Keratinocyte (primary cell): Measurements from ENCODE around the gene SLC9A3. TPM values are rescaled to one million over a fixed set of nuclear protein-coding genes. Genes with fewer than 3 reads are reported as not detected.

ENCODE experiments used
- DNase-seq: peaks from one replicate; pipeline ENCODE4 v3.0.0-alpha.2; 2011; ENCODE audit warnings: low read depth, missing footprints, low spot score
- FAIRE-seq: peaks from 2 replicates; lab custom pipeline; 2011; peaks lifted over from hg19 to GRCh38; lab: Jason Lieb, UNC
- H2AFZ ChIP-seq: 2 replicates; pipeline ENCODE4 v1.6.0; 2012; ENCODE audit warnings: low read length, control low read depth, inconsistent platforms; ENCODE audit not compliant: control insufficient read depth
- H3K27ac ChIP-seq: 2 replicates; pipeline ENCODE4 v1.5.1; 2011; ENCODE audit warnings: low read length; ENCODE audit not compliant: control insufficient read depth, insufficient read depth
- H3K27me3 ChIP-seq: 3 replicates; pipeline ENCODE4 v1.6.0; 2011; ENCODE audit warnings: low read length; ENCODE audit not compliant: control insufficient read depth, insufficient read depth; ENCODE audit errors: extremely low read depth
- H3K36me3 ChIP-seq, 2 experiments: 2 replicates in 1 of 2; 3 replicates in 1 of 2; pipeline ENCODE4 v1.5.1; 2011; ENCODE audit warnings: low read length in 2 of 2, mild to moderate bottlenecking in 1 of 2; ENCODE audit not compliant: control insufficient read depth in 2 of 2, insufficient read depth in 2 of 2; ENCODE audit errors: extremely low read depth in 1 of 2
- H3K4me1 ChIP-seq: 3 replicates; pipeline ENCODE4 v1.5.1; 2011; ENCODE audit warnings: low read length; ENCODE audit not compliant: control insufficient read depth, insufficient read depth; ENCODE audit errors: extremely low read depth
- H3K4me2 ChIP-seq: 3 replicates; pipeline ENCODE4 v1.6.0; 2011; ENCODE audit warnings: low read depth, low read length; ENCODE audit not compliant: control insufficient read depth, insufficient read depth; ENCODE audit errors: extremely low read depth
- H3K4me3 ChIP-seq, 3 experiments: fragments of 200-600 bp in 1 of 3; sonication (generic) in 1 of 3; 2 replicates in 2 of 3; 3 replicates in 1 of 3; pipeline ENCODE4 v1.5.1; 2011 to 2016; ENCODE audit warnings: low read length in 3 of 3, mild to moderate bottlenecking in 3 of 3, control low read depth in 2 of 3, inconsistent platforms in 1 of 3, low read depth in 1 of 3, mixed read lengths in 1 of 3, mixed run types in 1 of 3, moderate library complexity in 1 of 3; ENCODE audit not compliant: control insufficient read depth in 2 of 3, insufficient read depth in 2 of 3; ENCODE audit errors: extremely low read depth in 1 of 3
- H3K79me2 ChIP-seq: 2 replicates; pipeline ENCODE4 v1.6.0; 2012; ENCODE audit warnings: low read length; ENCODE audit not compliant: control insufficient read depth, insufficient read depth
- H3K9ac ChIP-seq: 3 replicates; pipeline ENCODE4 v1.6.0; 2011; ENCODE audit warnings: low read length; ENCODE audit not compliant: control insufficient read depth, insufficient read depth; ENCODE audit errors: extremely low read depth
- H3K9me1 ChIP-seq: 3 replicates; pipeline ENCODE4 v1.6.0; 2011; ENCODE audit warnings: low read length; ENCODE audit not compliant: control insufficient read depth, insufficient read depth; ENCODE audit errors: extremely low read depth
- H3K9me3 ChIP-seq: 2 replicates; pipeline ENCODE4 v1.5.1; 2012; ENCODE audit warnings: low read depth, low read length; ENCODE audit not compliant: control insufficient read depth
- H4K20me1 ChIP-seq: 3 replicates; pipeline ENCODE4 v1.6.0; 2011; ENCODE audit warnings: low read length; ENCODE audit not compliant: control insufficient read depth, insufficient read depth; ENCODE audit errors: extremely low read depth
- CTCF ChIP-seq, 3 experiments: IDR thresholded peaks in 1 of 3; conservative IDR thresholded peaks in 1 of 3; optimal IDR thresholded peaks in 1 of 3; 2 replicates in 2 of 3; 3 replicates in 1 of 3; pipeline versions ENCODE3 to v1.5.1; 2011; ENCODE audit warnings: low read length in 3 of 3, mild to moderate bottlenecking in 3 of 3, moderate library complexity in 2 of 3, control low read depth in 1 of 3, inconsistent platforms in 1 of 3; ENCODE audit not compliant: insufficient read depth in 2 of 3; ENCODE audit errors: extremely low read depth in 1 of 3
- EZH2 ChIP-seq: IDR thresholded peaks from one replicate; pipeline ENCODE4 v1.6.1; 2012; ENCODE audit warnings: inconsistent platforms, mild to moderate bottlenecking, low read length, moderate library complexity
- dilution Hi-C: fragments of 300-500 bp; cut with MboI; formaldehyde crosslinking; loops from one replicate; pipeline ENCODE4 v1.7.0; 2020; ENCODE audit warnings: low sequenced_read_pairs; ENCODE audit not compliant: extremely low pct_ligation_motif_present
- polyA plus RNA-seq, 5 experiments: library from polyadenylated mRNA; depleted of rRNA in 3 of 5; stranded (reverse) in 3 of 5; stranded (forward) in 1 of 5; unstranded in 1 of 5; fragments of >200 nt; gene quantifications; 1 replicate in 1 of 5; 2 replicates in 3 of 5; 3 replicates in 1 of 5; pipeline versions ENCODE4 v1.2.1 to v1.2.3, GENCODE V29; 2011 to 2012; ENCODE audit warnings: missing spikeins in 2 of 5, low read depth in 1 of 5, low replicate concordance in 1 of 5

Gene SLC9A3
- polyA plus RNA-seq, 1 donor (not counting 4 experiments of a cell fraction or from before 2014, with no cell fraction given): 0.55 TPM

DNA sequence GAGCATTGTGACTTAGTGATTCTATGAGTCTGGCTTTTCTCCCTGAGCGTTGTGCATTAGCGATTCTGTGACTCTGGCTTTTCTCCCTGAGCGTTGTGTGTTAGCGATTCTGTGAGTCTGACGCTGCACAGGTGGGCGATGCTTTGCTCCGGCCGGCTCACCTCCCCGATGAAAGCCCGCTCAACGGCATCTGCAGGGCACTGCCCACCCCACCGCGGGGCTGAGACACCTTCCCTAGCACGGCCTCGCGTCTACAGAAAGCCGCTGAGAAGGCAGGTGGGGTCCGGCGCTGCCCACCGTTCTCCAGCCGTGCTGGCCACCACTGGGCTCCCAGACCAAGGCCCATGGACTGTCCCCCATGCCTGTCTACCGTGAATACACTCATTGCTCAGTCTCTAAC, 12.8 kb upstream of the SLC9A3 start:
- Histone ChIP-seq H3K9ac (no peak overlapping the region), H3K9me1 (no peaks in the 10 kb centered on the region), H3K27ac (no peak overlapping the region), H3K36me3 (no peaks in the 10 kb centered on the region), H3K4me1 (no peaks in the 10 kb centered on the region), H3K4me3 (no peak overlapping the region), H3K9me3 (no peaks in the 10 kb centered on the region), H3K27me3 (peaks cover 50% of the 10 kb centered on the region), H4K20me1 (no peaks in the 10 kb centered on the region), H3K4me2 (no peak overlapping the region), H3K79me2 (no peaks in the 10 kb centered on the region), H2AFZ (no peak overlapping the region)
- no peak for TF ChIP-seq EZH2
- TF ChIP-seq CTCF (optimal IDR thresholded peaks at IDR 0.05 in 1 of 3, IDR thresholded peaks at IDR 0.05 in 1 of 3, conservative IDR thresholded peaks at IDR 0.05 in 1 of 3; ENCODE audit: extremely low read depth in 1 of 3, insufficient read depth in 2 of 3, low read length in 3 of 3): no peak
- DNase-seq: no peak
- no peak for FAIRE-seq
- dilution Hi-C loops: no loop called here

- H3K9me1 ChIP-seq: no peaks in the 10 kb centered on the region
- H2AFZ ChIP-seq: no peak overlapping the region
- no peaks in the 10 kb centered on the region for H3K9me3 ChIP-seq
- FAIRE-seq: no peak
- no peaks in the 10 kb centered on the region for H4K20me1 ChIP-seq
- H3K4me1 ChIP-seq: no peaks in the 10 kb centered on the region
- H3K27me3 ChIP-seq: peaks cover 60% of the 10 kb centered on the region
- no peak for TF ChIP-seq EZH2
- no peak for TF ChIP-seq CTCF (optimal IDR thresholded peaks at IDR 0.05 in 1 of 3, IDR thresholded peaks at IDR 0.05 in 1 of 3, conservative IDR thresholded peaks at IDR 0.05 in 1 of 3; ENCODE audit: extremely low read depth in 1 of 3, insufficient read depth in 2 of 3, low read length in 3 of 3)
- DNase-seq: no peak
- H3K79me2 ChIP-seq: no peaks in the 10 kb centered on the region
- H3K9ac ChIP-seq: no peak overlapping the region
- H3K36me3 ChIP-seq: no peaks in the 10 kb centered on the region
- H3K27ac ChIP-seq: no peak overlapping the region
- H3K4me3 ChIP-seq: no peak overlapping the region
- dilution Hi-C loops: no loop called here
- no peak overlapping the region for H3K4me2 ChIP-seq
These were observed 11.8 kb upstream of the SLC9A3 start for GRCh38 chr5:535846-536698.
